ENCODE data around the gene VPS36.
"Not testable (repeated sequence)": the region's sequence is repeated elsewhere in the genome, so short reads cannot be mapped to it uniquely, and the experiment has no call there.

VPS36 gene

GRCh38 chr13:52450012-52450792 is at the start of gene VPS36:
VPS36 (minus strand) TSS chr13:52450634; CDS start chr13:52450594, 40 bp downstream.
- peak; percentile 86 for DNase-seq

DNA sequence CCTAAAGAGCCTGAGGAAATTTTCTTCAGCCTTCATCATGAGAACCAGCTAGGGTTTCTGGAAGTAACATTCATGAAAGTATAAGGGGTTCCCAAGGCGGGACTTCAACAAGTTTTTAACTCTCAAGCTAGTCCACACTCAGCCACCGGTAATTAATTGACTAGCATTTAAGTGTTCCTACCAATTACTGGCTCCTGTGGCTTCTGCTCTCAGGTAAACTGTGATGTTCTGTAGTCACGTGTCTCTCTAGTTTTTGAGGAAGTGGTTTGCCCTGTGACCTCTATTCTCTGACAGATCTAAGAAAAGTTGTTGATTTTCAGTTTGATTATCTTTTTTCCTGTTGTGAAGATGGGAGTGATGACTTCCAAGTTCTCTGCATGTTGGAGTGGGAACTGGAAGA is 47.5 kb upstream of the VPS36 start:
- not testable (repeated sequence) for DNase-seq

DNA sequence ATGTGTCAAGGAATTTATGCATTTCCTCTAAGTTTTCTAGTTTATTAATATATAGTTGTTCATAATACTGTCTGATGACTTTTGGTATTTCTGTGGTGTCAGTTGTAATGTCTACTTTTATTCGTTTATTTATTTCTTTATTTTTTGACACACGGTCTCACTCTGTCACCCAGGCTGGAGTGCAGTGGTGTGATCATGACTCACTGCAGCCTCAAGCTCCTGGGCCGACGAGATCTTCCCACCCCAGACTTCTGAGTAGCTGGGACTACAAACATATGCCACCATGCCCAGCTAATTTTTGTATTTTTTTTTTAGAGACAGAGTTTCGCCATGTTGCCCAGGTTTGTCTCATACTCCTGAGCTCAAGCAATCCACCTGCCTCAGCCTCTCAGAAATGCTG is 43.8 kb upstream of the VPS36 start:
- DNase-seq: not testable (repeated sequence)

GRCh38 chr13:52491015-52491414 is 40.6 kb upstream of the VPS36 start:
- not testable (repeated sequence) for DNase-seq

DNA sequence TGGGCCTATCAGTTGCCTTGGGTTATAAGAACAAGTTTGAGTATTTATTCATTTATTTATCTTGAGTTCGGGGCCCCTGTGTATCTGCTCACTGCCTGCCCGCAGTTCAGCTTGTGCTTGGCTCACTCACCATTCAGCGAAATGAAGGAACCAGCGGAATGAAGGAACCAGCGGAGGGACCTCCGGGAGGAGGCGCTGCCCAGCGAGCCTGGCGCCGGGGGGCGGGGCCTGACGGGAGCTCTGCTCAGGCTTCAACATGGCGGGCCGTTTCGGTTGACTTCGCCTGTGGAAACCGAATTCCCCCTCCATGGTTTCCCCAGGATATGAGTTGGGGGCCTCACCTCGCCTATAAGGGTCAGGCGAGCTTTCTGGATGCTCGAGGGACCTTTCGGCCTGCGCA is 38.3 kb upstream of the VPS36 start:
- DNase-seq: not testable (repeated sequence)

DNA sequence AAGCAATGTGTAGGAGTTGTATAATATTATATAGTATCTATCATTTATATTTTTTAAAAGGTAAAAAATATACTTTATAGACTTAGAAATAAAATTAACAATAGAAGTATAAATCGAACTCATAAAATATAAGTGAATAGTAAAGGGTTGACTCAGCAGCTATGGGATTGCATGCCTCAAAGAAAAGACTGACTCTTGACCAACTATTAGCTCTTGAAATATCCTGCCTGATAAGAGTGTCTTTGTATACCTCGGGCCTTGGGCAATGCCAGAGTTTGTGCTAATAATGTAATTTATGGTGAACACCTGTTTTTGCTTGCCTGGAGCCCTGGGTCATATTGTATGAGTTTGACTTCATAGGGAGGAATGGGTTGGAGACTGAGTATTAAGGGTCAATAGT is 36.6 kb upstream of the VPS36 start:
- not testable (repeated sequence) for DNase-seq

GRCh38 chr13:52480677-52481428 is 30.4 kb upstream of the VPS36 start:
- DNase-seq: not testable (repeated sequence)

- DNase-seq: not testable (repeated sequence)
Measured at GRCh38 chr13:52468487-52468886, 18.1 kb upstream of the VPS36 start.

DNA sequence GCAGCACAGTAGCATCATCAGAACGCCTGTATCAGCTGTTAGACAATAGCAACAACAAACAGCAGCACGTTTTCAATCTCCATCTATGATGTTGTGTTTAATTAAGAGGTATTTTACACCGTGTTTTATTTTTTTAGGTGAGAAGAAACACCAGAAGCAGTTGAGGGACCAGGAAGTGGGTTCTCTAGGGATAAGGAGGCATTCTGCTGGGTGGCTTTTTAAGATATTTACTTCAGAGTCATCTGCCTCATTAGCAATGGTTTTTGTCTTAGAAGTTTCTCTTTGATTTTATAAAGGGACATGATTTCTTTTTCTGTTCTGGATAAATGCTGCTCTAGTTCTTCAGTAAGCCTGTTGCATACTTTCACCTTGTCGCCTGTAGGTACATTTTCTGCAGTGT is 13.1 kb upstream of the VPS36 start:
- no peak for DNase-seq

DNA sequence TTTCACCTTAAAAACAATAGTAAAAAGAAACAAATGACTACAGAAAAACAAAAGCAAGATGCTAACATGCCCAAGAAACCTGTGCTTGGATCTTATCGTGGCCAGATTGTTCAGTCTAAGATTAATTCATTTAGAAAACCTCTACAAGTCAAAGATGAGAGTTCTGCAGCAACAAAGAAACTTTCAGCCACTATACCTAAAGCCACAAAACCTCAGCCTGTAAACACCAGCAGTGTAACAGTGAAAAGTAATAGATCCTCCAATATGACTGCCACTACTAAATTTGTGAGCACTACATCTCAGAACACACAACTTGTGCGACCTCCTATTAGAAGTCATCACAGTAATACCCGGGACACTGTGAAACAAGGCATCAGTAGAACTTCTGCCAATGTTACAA is 10.8 kb upstream of the VPS36 start:
- no peak for DNase-seq

DNA sequence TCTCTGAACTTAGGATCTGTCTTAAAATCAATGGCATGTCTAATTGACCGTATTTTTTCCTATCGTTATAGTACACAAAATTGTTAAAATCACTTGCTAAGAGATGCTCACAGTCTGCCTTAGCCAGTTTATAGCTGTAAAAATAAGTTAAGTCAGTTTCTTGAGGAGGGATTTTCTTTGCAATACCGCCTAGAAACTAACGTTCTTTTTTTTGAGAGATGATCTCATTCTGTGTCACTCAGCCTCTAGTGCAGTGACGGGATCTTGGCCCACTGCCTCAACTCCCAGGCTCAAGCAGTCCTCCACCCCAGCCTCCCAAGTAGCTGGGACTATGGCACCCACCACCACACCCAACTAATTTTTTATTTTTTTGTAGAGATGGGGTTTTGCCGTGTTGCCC is 9.2 kb upstream of the VPS36 start:
- DNase-seq: no peak

DNA sequence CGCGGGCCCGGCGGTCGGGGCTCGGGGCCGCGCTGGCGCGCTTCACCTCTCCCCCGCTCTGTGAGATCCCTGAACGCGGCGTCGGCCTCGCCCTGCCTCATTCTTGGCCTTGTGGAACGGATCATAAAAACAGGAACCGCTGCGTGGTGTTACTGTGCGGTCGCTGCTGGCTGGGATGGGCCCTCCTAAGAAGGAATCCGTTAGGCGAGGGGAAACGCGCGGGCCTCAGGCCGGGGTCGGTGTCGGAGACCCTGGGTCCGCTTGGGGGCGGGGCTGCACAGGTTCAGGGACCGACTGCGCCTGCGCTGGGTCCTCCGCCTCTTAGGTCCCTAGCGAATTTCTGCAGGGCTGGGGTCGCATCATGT is 5.2 kb upstream of the VPS36 start:
- peak; percentile 51 for DNase-seq

- DNase-seq: peak; percentile 92
Measured at GRCh38 chr13:52454820-52455676, 4.6 kb upstream of the VPS36 start, which contains the start of gene CKAP2. CKAP2 (plus strand) TSS chr13:52455478; CDS start chr13:52455557, 79 bp downstream.

DNA sequence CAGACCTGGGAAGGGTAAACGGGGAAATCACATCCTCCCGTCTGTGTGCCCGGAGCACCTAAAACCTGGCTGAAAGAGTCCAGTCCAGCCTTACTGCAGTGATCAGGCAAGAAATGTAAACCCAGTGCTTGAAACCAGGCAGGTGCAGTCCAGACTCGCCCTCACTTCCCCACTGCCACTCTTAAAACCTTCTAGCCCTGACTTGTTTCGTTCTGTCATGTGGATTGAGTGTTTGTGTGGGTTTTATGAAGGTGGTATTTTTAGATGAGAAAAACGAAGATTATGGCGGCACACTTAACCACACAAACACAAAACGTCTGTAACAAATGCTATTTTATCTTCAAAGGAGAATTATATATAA is 4.0 kb upstream of the VPS36 start:
- no peak for DNase-seq

GRCh38 chr13:52452470-52452869 is 2.0 kb upstream of the VPS36 start:
- no peak for DNase-seq

- no peak for DNase-seq
Measured at GRCh38 chr13:52451135-52451804, 836 bp upstream of the VPS36 start.

DNA sequence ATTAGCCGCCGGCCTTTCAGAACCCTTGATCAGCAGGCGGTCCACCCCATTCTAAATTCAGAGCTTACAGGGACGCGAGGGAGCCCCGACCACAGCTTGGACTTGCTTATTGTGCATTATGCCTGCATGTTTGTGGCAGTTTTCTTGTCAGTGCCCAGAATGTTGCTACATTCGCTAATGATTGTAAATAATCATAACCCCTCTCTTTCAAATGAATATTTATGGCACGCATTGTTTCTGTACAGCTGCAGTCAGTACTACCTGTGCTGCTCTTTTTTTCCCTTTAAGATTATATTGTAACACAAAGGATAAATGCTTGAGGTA is 321 bp upstream of the VPS36 start:
- no peak for DNase-seq

DNA sequence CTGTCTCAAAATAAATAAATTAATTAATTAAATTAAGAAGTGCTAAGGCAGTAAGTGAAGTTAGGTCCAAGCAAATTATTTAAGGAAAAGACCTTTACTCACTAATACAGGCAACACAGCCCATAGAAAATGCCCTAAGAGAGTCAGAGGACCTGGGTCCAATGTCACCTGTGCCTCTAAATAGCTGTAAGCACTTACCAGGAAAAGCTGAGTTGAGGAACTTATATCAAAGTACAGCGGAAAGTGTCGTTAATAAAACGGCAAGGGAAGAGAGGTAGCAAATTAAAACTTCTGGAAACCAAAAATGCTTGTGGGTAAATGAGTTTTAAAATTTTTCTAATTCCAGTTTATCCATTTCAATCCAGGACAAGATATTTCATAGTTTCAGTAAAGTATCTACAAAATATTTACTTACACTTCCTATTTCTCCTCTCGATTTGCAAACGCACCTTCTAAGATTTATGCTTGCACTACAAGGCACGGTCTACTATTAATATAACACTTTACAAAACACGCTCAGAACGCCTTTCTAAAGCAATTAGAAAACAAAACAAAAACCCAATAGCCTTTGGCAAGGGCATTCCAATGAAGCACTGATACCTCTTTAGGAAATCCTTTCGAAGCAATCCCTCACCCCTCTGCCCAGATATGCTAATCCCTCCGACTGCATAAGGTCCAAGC is 963 bp downstream of the VPS36 start:
- DNase-seq: no peak

DNA sequence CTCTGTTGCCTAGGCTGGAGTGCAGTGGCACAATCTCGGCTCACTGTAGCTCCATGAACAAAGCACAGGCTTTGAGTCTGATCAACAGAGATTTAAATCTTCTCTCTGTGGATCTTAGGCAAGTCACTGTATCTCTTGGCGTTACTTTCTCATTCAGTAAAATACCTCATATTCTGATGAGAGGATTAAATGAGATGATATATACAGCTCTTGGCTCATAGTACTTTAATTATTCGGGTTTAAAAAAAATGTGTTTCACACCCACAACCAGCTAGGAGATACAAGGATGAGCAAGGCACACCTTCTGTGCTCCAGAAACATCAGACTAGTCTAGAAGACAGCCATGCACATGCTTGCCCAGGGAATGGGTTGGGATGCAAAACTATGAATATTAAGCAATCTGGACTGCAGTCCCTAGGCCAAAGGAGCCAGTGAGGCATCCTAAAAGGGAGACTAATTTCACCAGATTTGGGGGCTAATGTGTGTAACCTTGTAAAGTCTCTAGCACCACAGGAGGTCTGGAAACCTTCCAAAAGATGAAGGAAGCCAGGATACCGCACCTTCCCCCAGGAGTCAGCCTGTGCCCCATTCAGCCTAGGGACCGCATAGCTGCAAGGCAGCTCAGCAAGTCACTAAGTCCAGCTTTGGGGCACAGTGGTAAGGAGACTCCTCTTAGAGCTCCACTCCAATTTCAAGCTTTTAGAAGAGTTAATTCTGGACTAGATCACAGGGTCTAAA is 2.5 kb downstream of the VPS36 start:
- DNase-seq: no peak

GRCh38 chr13:52447354-52447753 is 3.1 kb downstream of the VPS36 start:
- DNase-seq: no peak

DNA sequence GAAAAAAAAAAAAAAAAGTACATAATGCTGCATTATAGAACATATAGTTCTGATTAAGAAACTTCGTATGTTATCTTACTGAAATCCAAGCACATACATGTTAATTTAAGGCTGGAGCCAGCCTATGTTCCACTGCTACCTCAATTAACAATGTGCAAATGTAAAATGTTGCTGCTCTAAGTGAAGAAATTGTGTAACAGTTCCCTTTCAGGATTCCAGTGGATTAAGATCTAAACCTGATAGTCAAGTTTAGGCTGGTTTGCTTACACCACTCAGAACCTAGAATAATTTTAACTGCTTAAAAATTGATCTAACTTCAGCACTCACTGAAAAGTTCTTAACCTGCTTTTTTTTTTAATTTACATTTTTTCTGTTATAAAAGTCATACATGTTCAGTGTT is 4.2 kb downstream of the VPS36 start:
- DNase-seq: no peak

- DNase-seq: no peak
Measured at GRCh38 chr13:52432456-52432855, 18.0 kb downstream of the VPS36 start.

Measured in 8988T (cell line).